Activated CD4-positive, alpha-beta T cell treated with anti-CD3 and anti-CD28 coated beads, Interleukin-2, amount 50 U/mL, for 24 hours (primary cell): ENCODE measurements around the gene MYO18B.

Experiments used
- DNase-seq, 2 donors: peaks; one replicate each; pipeline ENCODE4 v3.0.0-alpha.2; 2020; ENCODE audit warnings: low read depth in 1 of 2, low spot score in 1 of 2

Gene MYO18B

DNA sequence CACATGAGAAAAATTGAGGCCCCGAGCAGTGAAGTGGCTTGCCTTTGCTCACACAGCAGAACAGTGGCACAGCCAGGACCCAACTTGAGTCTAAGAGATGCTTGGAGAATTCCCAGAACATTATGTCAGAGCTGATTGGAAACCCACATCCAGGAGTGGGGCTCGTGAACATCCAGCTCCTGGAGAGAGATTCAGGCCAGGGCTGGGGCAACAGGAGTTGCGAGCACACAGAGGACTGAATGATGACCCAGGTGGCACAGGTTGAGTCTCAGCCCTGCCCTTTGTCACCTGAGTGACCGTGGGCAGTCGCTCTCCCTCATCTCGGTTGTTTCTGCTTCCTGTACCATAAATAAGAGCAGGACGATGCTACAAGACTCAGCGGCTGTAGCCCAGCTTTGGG is 102.6 kb downstream of the MYO18B start:
- no peak for DNase-seq

DNA sequence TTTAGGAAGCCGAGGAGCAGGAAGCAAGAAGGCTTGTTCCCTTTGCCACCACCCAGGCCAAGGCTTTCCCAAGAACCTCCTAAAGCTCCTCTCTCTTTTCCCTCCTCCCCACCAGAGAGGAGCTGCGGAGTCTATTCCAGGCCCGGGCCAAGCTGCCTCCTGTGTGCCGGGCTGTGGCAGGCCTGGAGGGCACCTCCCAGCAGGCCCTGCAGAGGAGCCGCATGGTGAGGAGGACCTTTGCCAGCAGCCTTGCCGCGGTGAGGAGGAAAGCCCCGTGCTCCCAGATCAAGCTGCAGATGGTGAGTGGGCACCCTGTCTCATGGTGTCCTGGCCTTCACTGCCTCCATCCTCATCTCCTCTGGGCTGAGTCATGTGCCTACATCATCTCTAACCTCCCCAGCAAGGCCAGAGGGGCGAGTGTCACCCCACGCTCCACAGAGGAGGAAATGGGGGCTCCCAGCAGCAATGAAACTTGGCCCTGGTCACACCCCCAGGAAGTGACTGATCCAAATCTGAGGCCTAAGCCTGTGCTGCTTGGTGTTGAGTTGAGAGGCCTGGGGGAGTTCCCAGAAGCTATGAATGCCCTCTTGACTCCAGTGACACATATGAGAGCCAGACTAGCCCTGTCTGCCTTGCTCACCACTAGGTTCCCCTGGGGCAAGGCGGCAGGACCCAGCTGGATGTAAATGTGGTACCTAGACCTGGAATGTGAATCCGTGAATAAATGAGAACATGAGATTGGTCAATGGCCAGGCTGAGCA is 104.2 kb downstream of the MYO18B start:
- DNase-seq = no peak

DNA sequence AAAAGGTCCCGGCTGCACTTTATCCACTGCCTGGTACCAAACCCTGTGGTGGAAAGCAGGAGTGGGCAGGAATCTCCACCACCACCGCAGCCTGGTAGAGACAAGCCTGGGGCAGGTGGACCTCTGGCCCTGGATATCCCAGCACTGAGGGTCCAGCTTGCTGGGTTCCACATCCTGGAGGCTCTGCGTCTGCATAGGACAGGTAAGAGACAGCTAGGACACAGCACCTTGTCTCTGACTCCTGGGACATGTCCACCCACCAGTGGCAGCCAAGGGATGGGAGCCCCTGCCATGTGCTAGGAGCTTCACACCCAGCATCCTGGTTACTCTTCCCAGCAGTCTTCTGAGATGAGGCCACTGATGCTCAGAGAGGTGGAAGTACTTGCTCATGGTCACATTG is 105.5 kb downstream of the MYO18B start:
- DNase-seq = no peak

DNA sequence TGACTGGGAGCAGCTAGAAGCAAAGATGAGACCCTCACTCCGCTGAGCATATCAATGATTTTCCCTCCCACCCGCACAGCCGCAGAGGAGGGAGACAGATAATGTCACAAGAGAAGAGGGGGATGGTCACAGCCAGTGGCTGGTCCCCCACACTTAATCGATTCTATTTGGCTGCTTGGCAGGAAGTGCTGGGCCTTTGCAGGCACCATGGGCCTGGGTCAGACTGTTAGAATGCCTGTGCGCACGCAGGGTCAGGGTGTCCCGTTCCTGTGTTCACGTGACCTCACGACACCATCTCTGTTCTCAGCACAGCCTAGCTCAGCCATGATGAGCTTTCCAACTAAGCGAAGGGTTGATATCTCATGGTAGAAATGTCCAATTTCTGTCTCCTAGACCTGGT is 107.0 kb downstream of the MYO18B start:
- DNase-seq = no peak

DNA sequence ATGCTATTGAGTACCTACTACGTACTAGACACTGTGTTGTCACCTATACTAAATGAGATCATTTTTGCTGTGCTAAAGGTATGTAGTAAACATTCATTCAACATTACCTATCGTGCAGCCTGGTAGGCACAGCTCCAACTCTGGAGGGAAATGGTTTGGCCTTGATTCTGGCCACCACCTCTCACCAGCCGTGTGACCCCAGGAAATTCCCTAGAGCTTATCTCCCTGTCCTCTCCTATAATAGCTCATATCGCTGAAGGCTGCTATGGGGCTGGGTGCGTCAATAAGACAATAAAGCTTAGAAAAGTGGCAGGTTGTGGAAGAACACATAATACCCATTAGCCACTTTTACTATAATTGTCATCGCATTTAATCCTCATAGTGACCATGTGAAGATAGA is 107.5 kb downstream of the MYO18B start:
- no peak for DNase-seq

DNA sequence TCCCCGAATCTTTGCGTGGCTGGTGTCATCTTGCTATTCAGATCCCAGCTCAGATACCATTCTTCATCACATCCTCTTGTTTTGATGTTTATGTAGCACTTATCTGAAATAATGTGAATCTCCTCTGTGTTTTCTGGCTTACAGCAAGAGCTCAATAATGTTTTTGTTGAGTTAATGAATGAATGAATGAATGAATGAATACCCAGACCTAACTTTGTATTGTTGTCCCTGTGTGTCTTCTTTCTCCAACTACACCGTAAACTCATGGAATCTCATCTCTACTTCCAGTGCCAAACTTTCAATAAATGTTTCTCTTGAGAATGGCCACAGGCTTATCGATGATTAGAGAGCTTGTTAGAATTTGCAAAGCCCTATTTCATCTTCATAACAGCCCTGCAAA is 110.2 kb downstream of the MYO18B start:
- DNase-seq = no peak

DNA sequence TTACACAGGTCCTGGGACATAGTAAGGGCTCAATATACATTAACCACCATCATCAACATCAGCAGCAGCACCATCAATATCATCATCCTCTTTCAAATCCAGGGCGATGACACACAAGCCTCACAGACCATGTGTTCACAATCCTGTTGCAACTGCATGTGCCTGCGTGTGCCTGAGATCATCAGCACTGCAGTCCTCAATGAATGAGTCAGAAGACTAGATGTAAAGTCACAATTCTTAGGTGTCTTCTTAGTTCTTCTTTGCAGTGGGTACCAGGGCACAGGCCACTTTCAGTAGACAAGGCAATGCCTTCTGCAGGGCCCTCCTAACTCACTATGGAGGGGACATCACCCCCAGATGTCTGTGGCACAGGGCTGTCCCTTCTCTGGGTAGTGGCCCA is 111.1 kb downstream of the MYO18B start:
- no peak for DNase-seq

DNA sequence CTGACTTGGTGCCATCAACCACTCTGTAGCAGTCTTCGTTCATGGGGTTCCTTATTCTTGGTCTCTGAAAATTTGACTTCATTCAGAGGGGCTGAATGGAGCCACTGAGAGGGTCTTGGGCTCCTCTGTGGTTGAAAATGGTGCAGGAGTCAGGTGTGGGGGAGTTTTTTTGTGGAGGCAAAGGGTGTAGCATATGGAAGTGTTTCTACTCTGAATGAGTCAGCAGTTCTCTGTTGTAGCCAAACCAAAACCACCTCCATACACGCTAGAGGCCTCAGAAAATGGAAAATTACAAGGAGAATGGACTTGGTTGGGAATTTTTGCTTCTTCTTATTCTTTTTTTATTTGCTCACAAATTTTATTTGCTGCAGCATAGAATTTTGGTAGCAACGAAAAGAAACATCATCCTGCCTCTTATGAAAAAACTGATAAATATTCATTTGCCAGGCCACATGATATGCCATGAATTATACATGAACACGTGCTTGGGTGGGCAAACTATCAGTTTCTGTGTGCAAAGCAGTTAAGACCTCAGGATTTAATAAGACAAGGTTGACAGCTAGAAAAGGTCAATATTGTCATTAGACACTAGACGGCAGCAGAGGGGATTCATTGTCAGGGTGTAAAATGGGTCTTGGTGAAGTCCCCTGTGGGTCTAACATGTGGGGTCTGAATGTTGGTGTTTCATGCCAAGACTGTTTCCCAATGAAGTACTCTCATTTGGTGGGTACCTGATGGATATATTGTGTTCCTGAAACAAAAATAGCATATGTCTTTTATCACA is 111.7 kb downstream of the MYO18B start:
- DNase-seq = no peak

DNA sequence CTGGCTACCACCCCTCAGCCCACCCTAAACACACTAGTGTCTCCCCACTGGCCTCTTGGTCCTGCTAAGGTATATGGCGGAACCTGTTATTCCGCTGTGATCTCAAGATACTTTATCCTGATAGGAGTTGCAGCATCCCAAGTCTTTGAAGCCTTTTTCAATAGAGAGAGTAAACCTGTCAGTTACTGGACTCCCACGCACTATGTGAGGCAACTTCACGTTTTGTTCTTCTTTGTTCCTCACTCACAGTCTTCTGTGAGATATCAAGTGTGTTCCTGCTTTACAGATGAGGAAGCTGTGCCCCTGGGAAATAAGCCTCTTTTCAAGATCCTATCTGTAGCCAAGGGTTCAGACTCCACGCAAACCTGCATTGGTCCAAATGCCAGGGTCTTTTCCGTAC is 127.8 kb downstream of the MYO18B start:
- DNase-seq = no peak

DNA sequence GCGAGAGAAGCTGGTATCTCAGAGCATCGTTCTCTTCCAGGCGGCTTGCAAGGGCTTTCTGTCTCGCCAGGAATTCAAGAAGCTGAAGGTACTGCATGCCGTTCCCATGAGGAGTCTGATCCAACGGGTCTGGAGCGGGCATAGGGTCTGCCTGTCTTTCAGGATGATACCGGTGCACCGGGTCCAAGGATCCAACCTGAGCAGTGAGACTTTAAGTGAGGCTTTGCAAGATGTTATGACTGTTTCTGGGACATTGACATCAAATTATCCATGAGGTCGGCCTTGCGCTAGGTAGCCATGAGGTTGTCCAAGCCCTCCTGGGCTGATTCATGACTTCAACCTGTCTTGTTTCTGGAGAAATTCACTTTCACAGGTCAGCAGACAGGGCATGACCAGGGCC is 132.3 kb downstream of the MYO18B start:
- no peak for DNase-seq

DNA sequence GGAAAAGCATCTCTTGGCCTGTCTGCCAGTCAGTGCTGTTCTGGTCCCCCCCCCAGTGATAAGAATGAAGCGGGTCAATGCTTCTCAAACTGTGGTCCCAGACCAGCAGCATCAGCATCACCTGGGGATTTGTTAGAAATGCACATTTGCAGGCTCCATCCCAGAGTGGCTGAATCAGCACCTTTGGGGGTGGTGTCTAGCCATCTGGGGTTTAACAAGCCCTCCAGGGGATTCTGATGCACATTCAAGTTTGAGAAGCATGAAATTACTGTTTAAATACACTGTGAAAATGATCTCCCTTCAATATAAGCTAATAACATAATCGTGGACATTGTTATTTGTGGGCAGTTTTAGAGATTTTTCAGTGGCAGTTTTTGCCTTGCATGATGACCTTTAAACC is 133.5 kb downstream of the MYO18B start:
- no peak for DNase-seq

DNA sequence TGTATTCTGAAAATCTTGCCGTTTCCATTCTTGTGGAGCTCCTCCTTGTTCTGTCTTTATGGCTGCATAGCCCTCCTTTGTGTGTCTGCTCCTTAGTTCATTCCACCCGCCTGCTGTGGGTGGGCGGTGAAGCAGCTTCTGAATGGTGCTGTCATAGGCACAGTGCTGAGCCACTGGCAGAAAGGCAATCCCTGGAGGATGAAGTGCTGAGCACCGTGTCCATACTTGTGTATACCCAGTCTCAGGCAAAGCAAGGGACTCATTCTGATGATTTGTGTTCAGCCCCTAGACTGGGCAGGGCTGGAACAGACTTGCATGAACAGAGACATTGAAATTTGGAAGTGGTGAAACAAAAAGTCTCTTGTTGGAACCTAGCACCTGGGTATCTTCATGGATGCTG is 134.9 kb downstream of the MYO18B start:
- no peak for DNase-seq

DNA sequence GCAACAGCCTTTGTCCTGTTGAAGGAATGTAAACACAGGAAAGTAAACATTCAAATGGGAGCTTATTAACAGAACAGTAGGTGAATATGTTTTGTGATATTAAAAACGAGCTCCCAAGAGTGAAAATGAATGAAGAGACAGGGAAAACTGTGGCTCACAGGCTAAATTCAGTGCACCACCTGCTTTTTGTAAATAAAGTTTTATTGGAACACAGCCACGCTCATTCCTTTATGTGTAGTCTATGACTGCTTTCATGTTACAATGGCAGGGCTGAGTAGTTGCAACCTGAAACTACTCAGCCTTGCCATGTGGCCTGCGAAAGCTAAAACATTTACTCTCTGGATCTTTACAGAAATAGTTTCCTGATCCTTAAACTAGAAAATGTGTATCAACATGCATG is 136.9 kb downstream of the MYO18B start:
- DNase-seq = no peak

DNA sequence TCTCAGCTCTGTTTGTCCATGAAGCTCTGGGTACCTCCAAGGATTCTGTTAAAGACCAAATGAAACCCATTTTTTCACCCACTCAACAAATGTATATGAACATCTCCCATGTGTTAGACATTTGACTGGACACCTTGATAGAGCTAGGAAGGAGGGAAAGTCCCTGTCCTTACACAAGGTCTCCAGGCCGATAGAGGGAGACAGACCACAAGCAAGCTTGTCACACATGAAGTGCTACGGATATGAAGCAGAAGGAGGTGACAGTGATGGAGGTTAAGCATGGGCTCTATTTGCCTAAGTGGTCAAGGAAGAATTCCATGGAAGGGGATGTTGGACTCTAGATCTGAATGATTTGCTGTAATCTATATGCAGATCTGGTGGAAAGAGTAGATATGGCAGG is 138.5 kb downstream of the MYO18B start:
- no peak for DNase-seq

DNA sequence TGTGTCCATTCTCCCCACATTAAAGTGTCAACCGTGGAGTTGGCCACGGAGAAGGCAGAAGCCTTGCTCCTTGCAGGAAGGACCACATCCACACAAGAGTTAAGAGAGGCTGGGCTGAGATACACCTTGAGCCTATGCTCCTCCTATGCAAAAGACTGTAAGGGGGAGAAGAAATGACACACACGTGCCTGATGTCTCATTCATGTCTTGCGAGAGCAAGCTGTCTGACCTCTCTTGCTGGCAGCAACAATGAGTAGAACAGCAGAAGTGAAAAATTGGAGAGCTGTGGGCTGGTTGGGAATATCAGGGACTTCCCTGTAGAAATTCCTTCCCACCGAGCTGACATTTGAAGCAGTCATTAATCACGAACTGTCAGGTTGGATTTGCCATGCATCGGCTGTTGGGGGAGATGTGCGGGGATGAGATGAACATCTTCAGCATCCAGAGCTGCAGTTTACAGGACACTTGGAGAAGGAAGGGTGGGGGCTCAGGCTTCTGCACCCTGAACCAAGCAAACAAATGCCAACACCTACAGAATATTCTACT is 139.3 kb downstream of the MYO18B start:
- DNase-seq = no peak

DNA sequence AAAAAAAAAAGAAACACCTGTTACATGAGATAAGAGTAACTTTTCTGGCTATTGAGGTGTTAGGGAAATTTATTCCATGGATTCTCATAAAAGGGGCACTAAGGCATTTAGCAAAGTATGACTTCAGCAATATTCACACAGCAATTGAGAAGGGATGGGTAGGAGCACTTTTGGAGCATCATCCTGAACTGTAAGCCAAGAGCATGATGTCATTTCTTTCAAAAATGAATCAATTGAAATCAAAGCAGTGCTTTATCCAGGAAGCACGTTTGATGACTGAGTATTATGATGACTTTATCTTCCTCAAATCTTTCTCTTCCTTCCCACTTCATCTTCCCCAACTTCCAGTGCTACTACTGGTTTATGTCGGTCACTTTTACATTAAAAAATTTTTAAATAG is 140.4 kb downstream of the MYO18B start:
- DNase-seq = no peak

DNA sequence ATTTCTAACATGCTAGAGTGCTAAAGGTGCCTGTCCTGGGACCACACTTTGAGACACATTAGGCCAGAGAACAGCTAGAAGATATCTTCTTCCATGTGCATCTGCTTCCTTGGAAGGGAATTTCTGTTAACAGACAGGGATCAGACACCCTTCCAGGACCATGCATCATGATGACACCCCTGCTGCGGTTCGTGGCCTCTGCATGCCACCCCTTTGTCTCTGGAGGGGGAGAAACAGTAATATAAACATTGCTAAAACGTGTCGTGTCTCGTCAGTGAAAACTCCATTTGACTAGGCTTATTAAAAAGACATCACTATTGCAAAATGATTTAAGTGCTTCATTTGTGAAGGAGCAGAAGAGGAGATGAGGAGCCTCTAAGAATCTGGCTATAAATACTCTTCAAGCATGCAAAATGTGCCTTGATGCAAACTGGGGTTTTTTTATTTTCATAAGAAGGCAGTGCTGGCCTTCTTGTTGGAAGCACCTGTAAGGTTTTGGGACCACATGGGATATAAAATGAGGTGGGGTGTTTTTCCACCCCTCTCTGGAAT is 141.6 kb downstream of the MYO18B start:
- no peak for DNase-seq

DNA sequence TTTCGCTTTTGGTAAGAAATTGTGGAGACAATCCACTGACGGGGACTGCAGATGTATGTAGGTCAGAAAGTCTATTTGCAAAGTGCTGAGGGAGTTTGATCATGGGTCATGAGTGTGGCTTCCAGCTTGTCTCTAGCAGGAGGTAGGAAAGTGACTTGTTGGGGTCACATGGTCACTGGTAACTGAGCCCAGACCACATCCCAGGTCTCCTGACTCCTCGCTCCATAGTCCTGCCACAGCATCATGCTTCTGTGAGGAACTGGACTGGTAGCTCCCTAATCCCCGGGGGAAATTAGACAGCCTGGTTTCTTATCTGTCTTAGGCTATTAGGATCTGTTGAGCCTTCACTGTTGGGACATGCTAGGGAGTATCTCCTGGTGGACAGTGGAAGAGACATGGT is 142.1 kb downstream of the MYO18B start:
- no peak for DNase-seq

DNA sequence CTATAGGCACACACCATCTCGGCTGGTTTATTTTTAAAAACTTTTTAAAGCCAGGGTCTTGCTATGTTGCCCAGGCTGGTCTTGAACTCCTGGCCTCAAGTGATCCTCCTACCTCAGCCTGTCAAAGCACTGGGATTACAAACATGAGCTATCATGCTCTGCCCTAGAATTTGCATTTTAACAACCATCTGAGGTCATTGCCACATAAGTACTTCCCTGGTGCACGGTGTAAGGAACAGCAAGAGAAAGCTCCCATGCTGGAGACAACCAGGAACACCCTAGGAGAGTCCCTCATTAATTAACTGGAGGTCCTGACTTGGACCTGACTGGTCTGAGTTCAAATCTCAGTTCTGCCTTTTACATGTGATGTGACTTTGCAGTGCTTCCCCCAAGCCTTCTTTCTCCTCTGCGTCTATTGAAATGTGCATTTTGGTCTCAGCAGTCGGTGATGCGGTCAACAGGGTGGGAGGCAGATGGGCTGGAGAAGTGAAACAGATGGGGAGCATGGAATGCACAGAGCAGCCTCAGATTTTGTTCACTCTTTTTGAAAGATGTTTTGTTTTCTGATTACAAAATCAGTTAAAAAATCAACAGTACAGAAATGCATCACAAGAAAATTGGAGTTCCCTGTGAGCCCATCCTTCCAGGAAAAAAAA is 146.5 kb downstream of the MYO18B start:
- no peak for DNase-seq

DNA sequence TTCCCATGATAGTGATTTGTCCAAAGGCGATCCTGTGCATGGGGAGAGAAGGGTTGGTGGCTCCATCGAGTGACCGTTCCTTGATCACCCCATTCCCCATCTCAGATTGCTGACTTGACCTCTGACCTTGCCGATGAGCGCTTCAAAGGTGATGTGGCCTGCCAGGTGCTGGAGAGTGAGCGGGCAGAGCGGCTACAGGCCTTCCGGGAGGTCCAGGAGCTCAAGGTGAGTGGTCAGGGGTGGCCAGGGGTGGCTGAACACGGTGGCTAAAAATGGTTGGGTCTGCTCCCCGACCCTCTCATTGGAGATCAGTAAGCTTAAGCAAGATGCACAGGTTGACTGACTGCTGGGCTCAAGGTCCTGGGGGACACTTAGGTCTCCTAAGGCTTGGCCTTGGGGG is 148.7 kb downstream of the MYO18B start:
- DNase-seq = no peak

DNA sequence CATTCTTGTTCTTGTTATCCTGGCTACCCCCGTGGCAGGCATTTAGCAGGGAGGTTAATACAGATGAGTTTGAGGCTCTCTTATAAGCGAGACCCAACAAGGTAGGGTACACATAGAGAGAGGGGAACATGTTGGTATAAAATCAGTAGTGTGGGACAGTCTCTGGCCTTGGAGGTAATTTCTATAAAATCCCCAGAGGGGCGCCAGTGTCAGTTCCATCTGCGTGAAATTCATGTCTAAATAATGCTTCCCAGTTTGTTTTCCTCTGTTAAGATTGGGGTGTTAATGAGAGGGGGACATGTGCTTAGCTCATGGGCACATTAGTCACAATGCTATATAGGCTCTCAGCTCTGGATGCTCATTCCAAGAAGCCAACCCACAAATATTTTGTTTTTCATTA is 150.7 kb downstream of the MYO18B start:
- no peak for DNase-seq

DNA sequence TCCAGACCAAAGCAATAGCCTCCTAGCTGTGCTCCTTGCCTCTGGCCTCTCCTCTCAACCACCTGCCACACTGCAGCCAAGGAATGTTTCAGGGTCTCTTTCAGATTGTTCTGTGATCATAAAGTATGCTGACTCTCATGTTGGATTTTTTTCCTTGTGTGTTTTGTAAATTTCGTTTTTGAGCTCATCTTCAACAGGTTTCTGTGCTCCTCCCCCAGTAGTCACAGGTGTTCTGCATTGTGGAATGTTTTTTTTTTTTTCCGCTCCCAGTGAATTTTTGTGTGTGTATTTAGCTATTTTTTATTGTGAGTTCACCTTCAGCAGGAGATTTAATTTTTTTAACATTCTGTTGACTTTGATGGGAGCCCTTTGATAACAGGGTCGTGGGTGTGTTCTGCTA is 153.7 kb downstream of the MYO18B start:
- no peak for DNase-seq
